ENCODE results near the gene CHMP2A. TPM values are rescaled to one million over a fixed set of nuclear protein-coding genes. Genes with fewer than 3 reads are reported as not detected.

The CHMP2A gene
- total and polyA plus RNA-seq, 2 of the 13 experiments (the other 11 are each of a cell fraction or from before 2014, with no cell fraction given): 49.7 to 55.0 TPM

- TF ChIP-seq AKNA (CRISPR knock-in tag; IDR thresholded peaks at IDR 0.05; ENCODE audit: borderline replicate concordance): no peak
- peak; percentile 35; the same call in 1 of the 2 replicates for TF ChIP-seq ZNF329 (CRISPR knock-in tag; IDR thresholded peaks at IDR 0.05; ENCODE audit: low read depth)
- TF ChIP-seq ZNF639 (CRISPR knock-in tag; conservative IDR thresholded peaks at IDR 0.05): no peak
- TF ChIP-seq E2F2 (CRISPR knock-in tag; IDR thresholded peaks at IDR 0.05; ENCODE audit: borderline replicate concordance): no peak; the same call in 1 of the 2 replicates
- no peak for TF ChIP-seq PHB2 (IDR thresholded peaks at IDR 0.05; ENCODE audit: partially characterized antibody)
- peak; percentile 67 for TF ChIP-seq ZGPAT (CRISPR knock-in tag; IDR thresholded peaks at IDR 0.05)
- TF ChIP-seq ZMAT3 (CRISPR knock-in tag; conservative IDR thresholded peaks at IDR 0.05): no peak
- TF ChIP-seq MXI1 (IDR thresholded peaks at IDR 0.05; ENCODE audit: borderline replicate concordance, low read depth, low read length): no peak; the same call in 2 of the 3 replicates
- TF ChIP-seq MBD4 (IDR thresholded peaks at IDR 0.05; ENCODE audit: borderline replicate concordance, low read length): no peak
- TF ChIP-seq GPBP1L1 (CRISPR knock-in tag; IDR thresholded peaks at IDR 0.05): no peak
- no peak for TF ChIP-seq TOE1 (CRISPR knock-in tag; IDR thresholded peaks at IDR 0.05)
- TF ChIP-seq BCL3 (CRISPR knock-in tag; IDR thresholded peaks at IDR 0.05): no peak; the same call in 1 of the 2 replicates
- TF ChIP-seq POLR2A (IDR thresholded peaks at IDR 0.05; ENCODE audit: insufficient read depth in 1 of 2, low read depth in 2 of 2, low read length in 2 of 2): peak; percentile 89 to 95
- no peak for TF ChIP-seq ZBTB14 (CRISPR knock-in tag; IDR thresholded peaks at IDR 0.05)
- no peak for TF ChIP-seq ZNF33A (CRISPR knock-in tag; IDR thresholded peaks at IDR 0.05; ENCODE audit: borderline replicate concordance)
Measured at GRCh38 chr19:58511353-58512208, 43.3 kb downstream of the CHMP2A start, which contains the start of gene SLC27A5 (continued).
